Stimulated activated naive CD4-positive, alpha-beta T cell (primary cell): ENCODE data around the gene SENP5.

ENCODE experiments used
- DNase-seq, 6 experiments: peaks; one replicate each; lab custom pipeline; 2025; lab: John Stamatoyannopoulos, UW

SENP5 gene

DNA sequence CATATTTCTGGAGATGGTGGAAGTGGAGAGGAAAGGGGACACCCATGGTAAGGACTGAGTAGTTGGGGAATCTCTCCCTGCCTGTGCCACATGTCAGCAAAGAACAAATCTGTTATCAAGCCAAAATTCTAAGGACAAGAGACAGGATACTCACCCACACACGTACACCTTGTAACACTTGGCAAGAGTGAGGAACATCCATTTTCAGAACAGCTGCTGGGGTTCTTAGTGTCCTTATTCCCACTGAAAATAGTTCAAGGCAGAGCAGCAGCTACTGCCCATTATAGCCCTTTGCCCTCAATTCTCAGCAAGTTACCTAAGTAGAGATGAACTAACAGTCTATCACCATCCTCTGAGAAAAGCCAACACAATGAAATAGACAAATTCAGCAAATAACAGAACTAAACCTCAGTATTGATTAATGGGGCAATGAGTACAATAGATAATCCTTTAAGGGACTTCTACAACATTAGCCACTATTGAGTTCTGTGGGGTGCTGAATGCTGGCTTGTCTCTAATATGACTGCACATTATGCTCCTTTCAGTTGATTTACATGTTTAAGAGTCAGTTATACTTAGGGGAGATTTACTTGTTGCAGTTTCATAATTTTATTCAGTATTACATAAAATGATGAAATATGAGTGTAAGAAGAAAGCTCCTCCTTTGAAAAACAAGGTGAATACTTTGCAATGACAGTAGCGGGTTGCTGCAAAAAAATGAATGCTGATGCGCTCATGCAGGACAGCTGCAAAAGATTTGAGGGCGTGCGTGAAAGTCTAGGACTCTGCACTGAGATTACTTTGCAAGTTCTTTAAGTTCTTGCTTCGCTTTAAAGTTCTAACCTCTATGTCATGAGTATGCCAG lies 22.4 kb downstream of the SENP5 start:
- no peak for DNase-seq

DNA sequence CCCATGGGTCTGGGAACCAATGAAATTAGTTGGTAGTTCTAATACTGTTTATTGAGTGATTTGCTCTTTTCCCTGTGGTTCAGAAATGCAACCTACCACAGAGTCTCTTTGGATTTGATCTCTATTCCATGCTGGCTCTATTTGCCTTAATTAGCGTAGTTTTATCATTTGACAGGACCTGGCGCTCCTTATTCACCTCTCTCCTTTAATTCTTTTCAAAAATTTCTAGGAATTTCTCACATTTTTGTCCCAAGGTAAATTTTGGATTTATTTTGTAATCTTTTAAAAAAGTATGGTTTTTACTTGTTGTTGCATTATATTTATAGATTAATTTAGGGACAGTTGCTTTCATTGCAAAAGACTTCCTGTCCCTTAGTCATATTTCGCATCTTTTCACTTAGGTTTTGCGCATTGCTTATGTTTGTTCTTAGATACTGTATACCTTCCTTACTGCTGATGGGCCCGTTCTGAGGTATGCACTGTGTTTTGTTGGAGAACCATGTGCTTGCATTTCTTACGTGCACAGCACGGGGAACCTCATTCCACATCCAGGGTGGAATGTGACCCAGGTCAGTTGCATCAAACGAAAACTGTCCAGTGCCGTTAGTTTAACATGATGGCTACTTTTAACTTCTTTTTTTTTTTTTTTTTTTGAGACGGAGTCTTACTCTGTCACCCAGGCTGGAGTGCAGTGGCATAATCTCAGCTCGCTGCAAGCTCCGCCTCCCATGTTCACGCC lies 27.0 kb downstream of the SENP5 start:
- DNase-seq, result no peak

DNA sequence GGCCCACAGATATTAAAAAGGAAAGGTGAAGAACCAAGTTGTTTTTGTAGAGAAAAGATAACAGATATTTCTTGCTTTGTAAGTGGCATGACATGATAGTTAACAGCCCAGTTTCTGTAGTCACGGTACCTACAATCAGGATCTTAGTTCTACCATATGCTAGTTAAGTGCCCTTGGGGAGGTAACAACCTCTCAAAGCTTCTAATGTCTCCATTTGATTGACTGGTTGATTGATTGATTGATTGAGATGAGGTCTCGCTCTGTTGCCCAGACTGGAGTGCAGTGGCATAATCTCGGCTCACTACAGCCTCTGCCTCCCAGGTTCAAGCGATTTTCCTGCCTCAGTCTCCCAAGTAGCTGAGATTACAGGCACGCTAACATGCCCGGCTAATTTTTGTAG lies 28.5 kb downstream of the SENP5 start:
- DNase-seq, result no peak

GRCh38 chr3:196901768-196902167 lies 34.0 kb downstream of the SENP5 start:
- DNase-seq, result no peak

- no peak for DNase-seq
Measured at GRCh38 chr3:196902296-196902695, 34.6 kb downstream of the SENP5 start.

DNA sequence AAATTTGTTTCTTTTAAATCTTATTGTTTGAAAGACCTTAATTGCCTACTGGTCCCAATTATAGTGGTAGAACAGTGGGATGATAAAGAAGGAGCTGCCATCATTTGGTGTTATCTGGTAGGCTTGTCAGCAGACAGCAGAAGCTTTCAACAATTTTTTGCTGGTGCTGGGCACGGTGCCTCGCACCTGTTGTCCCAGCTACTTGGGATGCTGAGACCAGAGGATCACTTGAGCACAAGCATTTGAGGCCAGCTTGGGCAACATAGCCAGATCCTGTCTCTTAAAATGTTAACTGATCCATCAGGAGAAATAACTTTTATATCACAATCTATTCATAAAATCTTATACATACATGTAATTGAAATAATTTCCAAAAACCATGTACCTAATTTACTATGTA lies 36.0 kb downstream of the SENP5 start:
- no peak for DNase-seq

DNA sequence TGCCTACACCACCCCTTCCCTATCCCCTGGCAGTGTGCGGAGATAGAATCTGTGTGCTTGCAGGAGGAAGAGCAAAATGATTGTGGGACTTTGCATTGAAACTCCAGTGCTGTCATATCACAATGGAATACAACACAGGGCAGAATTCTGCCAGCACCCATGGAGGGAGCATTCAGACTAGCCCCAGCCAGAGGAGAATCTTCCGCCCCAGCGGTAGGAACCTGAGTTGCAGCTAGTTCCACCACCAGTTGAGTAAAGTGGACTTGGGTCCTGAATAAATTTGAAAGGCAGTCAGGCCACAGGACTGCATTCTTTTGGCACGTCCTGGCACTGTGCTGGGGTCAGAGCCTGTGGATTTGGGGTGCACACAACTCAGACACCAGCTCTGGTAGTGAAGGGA lies 47.1 kb downstream of the SENP5 start:
- no peak for DNase-seq

DNA sequence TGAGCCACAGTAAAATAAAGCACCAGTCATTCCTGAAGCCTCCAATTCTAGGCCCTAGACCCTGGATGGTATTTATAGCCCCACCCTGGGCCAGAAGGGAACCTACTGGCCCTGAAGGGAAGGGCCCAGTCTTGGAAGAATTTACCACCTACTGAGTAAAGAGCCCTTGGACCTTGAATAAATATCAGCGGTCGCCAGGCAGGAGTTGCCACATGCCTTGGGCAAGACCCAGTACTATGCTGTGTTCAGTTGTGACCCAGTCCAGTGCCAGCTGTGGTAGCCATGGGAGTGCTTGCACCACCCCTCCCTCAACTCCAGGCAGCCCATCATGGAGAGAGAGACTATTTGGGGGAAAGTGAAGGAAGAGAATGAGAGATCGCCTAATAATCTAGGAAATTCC lies 47.7 kb downstream of the SENP5 start:
- DNase-seq, result no peak

- no peak for DNase-seq
Measured at GRCh38 chr3:196916221-196916620, 48.5 kb downstream of the SENP5 start.

GRCh38 chr3:196916995-196917394 lies 49.3 kb downstream of the SENP5 start:
- DNase-seq, result no peak

GRCh38 chr3:196918968-196919367 lies 51.2 kb downstream of the SENP5 start:
- no peak for DNase-seq

GRCh38 chr3:196920733-196921132 lies 53.0 kb downstream of the SENP5 start:
- no peak for DNase-seq

- no peak for DNase-seq
Measured at GRCh38 chr3:196927571-196928453, 60.1 kb downstream of the SENP5 start.

GRCh38 chr3:196931157-196931556 lies 63.4 kb downstream of the SENP5 start:
- DNase-seq, result no peak

- DNase-seq, result no peak
Measured at GRCh38 chr3:196931828-196932587, 64.3 kb downstream of the SENP5 start.

GRCh38 chr3:196932600-196932999 lies 64.9 kb downstream of the SENP5 start:
- no peak for DNase-seq

- DNase-seq, result no peak
Measured at GRCh38 chr3:196936288-196936687, 68.6 kb downstream of the SENP5 start.

DNA sequence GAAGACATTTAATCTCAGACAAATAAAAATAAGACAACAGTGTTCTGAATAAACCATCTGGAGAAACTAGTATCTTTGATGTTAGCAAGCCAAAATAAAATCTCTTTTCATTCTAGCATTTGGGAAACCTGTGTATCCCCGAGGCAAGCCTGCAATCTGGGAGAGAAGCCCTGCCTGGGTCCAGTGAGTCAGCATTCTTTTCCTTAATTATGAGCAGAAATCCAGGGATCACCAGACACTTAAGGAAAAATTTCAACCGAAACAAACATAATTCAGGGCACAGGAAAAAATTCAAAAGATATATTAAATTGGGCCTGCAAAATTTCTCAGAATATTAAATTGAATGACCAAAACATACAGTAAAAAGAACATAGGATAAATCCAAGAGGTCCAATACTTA lies 70.4 kb downstream of the SENP5 start:
- no peak for DNase-seq

GRCh38 chr3:196938576-196938975 lies 70.9 kb downstream of the SENP5 start:
- DNase-seq, result no peak

DNA sequence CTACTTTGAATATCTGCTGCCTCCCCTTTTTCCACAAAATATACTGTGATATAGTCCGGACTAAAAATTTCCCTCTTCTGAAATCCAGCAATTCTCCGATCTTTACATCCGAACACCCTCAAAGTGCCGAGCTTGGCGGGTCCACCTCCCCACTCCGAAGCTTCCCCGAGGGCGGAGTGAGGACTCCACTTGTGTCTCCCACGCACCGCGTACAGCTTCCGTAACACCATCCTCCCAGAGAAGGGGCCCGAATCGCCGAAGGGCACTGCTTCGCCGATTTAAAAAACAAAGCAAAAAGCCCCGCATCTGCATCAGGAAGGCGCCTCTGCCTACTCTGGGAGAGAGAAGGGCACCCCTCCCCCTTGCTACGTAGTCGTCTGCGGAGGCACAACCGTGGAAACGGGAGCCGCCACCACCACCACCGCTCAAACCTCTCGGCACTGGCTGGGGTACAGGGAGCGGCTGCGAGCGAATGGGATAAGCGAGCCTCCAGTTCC lies 74.1 kb downstream of the SENP5 start:
- peak; percentile 36 to 85 (median 70) for DNase-seq

- DNase-seq, result peak; percentile 97 to 99 (median 98)
Measured at GRCh38 chr3:196942226-196942914, 74.7 kb downstream of the SENP5 start, which contains the start of gene NCBP2. Gene NCBP2, minus strand, starts transcription at chr3:196942528. Its CDS starts 25 bp downstream, at chr3:196942503.
